ENCODE measurements around the gene PLEKHG4B.
A peak's percentile ranks its signal among the peaks of the same experiment; 100 is the strongest.

PLEKHG4B gene

DNA sequence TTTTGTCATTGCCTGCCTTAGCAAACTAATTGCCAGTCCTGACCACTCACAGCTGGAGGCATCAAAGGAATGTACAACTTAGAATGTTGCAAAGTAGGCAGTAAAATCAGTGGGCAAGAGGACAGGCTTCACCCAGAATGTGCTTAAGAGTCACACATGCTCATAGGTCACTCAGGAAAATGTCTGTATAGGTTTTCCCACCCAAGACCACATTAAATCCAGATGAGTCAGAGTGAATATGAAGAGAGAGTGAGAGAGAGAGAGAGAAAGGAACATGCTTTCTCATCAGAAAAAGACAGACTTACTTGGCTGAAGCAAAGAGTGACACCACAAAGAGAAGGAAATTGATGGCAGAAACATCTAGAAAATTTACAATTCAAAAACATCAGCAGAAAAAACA, 37.9 kb downstream of the PLEKHG4B start:
- peak; percentile 91 for DNase-seq

- DNase-seq, result peak; percentile 68
Observed at GRCh38 chr5:130601-131131, 38.7 kb downstream of the PLEKHG4B start.

GRCh38 chr5:136901-137300, 44.9 kb downstream of the PLEKHG4B start:
- DNase-seq, result no peak

GRCh38 chr5:137741-138140, 45.8 kb downstream of the PLEKHG4B start:
- no peak for DNase-seq

GRCh38 chr5:138936-139335, 47.0 kb downstream of the PLEKHG4B start:
- no peak for DNase-seq

DNA sequence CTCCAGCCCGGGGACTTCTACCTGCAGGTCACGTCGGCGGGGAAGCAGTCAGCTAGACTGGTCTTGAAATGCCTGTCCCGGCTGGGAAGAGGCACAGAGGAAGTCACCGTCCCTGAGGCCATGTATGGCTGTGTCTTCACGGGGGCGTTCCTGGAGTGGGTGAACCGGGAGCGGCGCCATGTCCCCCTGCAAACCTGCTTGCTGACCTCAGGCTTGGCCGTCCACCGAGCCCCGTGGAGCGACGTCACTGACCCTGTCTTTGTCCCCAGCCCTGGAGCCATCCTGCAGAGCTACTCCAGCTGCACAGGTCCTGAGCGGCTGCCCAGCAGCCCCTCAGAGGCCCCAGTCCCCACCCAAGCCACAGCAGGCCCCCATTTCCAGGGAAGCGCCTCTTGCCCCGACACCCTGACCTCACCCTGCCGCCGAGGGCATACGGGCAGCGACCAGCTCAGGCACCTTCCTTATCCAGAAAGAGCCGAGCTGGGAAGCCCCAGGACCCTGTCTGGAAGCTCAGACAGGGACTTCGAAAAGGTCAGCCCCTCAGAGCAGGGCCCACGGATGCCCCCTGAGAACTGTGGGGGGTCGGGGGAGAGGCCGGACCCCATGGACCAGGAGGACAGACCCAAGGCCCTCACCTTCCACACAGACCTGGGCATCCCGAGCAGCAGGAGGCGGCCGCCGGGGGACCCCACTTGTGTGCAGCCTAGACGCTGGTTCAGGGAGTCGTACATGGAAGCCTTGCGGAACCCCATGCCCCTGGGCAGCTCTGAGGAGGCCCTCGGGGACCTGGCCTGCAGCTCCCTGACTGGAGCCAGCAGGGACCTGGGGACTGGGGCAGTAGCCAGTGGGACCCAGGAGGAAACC, 47.8 kb downstream of the PLEKHG4B start:
- DNase-seq, result no peak

DNA sequence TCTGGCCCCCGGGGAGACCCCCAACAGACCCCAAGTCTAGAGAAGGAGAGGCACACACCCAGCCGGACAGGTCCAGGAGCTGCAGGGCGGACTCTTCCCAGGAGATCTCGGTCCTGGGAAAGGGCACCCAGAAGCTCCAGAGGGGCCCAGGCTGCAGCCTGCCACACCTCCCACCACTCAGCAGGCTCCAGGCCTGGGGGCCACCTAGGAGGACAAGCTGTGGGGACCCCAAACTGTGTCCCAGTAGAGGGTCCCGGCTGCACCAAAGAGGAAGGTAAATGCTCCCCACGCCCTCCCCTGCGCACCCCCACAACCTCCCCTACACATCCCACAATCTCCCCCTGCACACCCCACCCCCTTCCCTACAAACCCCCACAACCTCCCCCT, 48.5 kb downstream of the PLEKHG4B start:
- DNase-seq, result no peak

- no peak for DNase-seq
Observed at GRCh38 chr5:141211-141610, 49.2 kb downstream of the PLEKHG4B start.

DNA sequence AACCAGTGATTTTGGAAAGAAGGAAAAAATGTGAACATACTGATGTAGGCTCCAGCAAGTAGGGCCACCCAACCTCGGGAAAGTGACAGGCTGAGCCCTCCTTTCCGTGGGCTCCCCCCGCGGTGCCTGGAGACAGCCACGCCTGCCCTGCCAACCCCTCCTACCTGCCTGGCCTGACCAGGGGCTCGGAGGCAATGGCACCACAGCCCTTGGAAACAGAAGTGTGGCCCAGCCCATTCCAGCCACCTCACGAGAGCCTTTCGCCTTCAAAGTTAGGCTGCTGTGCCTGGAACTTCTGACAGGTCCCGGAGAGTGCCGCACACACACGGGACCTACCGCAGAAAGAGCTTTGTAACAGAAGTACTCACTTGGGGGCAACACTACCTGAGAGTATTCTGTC, 49.8 kb downstream of the PLEKHG4B start:
- no peak for DNase-seq

- DNase-seq, result no peak
Observed at GRCh38 chr5:142246-142810, 50.4 kb downstream of the PLEKHG4B start.

DNA sequence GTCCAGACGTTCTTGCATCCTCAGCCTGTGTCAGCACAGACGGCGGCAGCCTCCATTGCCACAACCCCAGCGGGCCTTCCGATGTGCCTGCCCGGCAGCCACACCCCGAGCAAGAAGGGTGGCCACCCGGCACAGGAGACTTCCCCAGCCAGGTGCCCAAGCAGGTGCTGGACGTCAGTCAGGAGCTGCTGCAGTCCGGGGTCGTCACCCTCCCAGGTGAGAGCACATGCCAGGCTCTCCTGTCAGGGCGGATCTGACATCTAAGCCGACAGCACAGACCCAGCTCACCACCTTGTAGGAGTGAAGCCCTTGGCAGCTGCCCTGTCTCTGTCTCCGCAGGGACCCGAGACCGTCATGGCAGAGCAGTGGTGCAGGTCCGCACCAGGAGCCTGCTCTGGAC, 51.1 kb downstream of the PLEKHG4B start:
- no peak for DNase-seq

GRCh38 chr5:144941-145340, 53.0 kb downstream of the PLEKHG4B start:
- DNase-seq, result no peak

DNA sequence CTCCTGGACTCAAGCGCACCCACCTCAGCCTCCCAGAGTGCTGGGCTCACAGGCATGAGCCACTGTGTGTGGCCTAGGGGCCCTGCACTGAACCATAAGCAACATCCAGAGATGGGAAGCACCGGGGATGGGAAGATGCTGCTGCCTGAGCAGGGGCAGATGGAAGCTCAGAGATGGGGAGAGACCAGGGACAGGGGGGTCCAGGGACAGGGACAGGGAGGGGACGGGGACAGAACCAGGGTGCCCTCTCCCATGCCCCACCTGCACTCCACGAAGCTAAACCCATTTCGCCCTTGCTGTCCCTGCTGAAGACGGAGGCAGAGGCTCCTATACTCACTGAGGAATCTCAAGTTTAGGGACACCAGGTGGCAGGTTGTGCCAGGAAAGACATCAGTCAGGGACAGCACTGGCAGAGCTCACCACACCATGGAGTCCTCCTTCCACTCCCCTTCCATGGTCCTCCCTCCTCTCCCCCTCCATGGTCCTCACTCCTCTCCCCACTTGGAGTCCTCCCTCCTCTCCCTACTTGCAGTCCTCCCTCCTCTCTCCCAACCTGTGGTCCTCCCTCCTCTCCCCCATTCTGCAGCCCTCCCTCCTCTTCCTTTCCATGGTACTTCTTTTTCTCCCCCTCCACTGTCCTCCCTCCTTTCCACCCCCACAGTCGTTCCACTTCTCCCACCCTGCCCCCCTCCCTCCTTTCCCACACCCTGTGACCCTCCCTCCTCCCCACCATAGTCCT, 53.8 kb downstream of the PLEKHG4B start:
- DNase-seq, result no peak

DNA sequence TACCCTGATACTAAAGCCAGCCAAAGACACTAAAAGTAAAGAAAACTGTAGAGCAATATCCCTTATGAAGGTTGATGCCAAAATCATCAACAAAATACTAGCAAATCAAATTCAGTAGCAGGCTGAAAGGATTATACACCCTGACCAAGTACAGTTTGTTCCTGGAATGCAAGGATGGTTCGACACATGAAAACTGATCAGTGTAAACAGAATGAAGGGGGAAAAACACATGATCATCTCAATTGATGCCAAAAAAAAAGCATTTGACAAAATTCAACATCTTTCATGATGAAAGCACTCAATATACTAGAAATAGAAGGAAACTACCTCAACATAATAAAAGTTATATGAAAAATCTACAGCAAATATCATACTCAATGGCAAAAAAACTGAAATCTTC, 55.8 kb downstream of the PLEKHG4B start:
- DNase-seq, result no peak

- peak; percentile 57 for DNase-seq
Observed at GRCh38 chr5:149745-150485, 57.9 kb downstream of the PLEKHG4B start.

DNA sequence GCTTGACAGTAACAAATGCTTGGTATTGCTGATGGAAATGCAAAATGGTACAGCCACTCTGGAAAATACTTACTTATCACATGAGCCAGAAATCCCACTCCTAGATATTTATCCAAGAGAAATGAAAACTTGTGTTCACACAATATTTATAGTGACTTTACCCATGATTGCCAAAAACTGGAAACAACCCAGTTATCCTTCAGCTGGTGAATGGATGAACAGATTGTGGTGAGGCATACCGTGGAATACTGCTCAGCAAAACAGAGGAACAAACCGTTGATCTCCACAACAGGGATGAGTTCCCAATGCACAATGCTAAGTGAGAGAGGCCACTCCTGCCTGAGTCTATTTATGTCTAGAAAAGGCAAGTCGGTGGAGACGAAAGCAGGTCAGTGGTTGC, 58.8 kb downstream of the PLEKHG4B start:
- no peak for DNase-seq

GRCh38 chr5:152077-152476, 60.1 kb downstream of the PLEKHG4B start:
- no peak for DNase-seq

GRCh38 chr5:153256-153655, 61.3 kb downstream of the PLEKHG4B start:
- peak; percentile 76 for DNase-seq

GRCh38 chr5:154236-154635, 62.3 kb downstream of the PLEKHG4B start:
- DNase-seq, result no peak

DNA sequence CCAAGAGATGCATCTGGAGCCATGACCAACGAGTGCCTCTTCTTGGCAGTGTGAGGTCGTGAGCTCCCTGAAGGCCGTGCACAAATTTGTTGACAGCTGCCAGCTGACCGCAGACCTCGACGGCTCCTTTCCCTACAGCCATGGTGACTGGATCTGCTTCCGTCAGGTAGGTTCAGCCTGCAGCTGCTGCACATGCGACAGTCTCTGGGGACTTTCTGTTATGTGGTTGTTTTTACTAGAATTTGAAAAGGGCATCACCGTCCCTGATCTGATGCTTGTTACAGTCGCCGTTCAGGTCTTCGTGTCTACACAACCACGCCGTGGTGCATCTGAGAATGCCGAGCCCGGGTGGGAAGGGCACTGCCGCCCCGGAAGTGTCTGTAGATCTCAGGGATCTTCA, 62.9 kb downstream of the PLEKHG4B start:
- no peak for DNase-seq

DNA sequence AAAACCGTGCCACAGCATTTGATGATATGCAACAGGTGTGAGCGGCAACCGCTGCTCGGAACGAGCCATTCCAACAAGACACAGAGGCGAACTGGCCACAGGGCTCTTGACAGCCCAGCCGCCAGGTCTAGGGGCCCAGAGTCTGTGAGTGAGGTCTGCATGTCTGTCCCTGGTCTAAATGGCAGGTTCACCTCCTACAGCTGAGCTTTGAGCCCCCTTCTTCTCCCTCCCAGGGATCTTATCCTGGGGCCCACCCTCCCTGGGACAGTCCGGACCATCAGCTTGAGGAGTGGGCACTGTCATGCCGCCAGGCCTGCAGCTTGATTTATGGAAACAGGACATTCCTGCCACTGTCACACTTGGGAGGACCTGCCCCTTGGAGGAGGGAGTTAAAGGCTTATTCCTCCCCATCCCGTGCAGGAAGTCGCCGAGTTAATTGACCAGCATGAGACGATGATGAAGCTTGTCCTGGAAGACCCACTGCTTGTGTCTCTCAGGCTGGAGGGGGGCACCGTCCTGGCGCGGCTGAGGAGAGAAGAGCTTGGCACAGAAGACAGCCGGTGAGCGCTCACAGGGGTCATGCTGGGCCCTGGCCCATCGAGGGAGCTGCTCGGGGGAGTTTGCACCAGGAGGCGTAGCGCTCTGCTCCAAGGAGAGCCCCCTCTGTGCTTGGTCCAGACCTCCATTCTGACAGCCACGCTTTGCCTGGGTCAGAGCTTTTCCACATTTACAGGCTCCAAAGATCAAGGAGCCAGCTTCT, 63.9 kb downstream of the PLEKHG4B start:
- no peak for DNase-seq
